IPS-18a (cell line): ENCODE data around the gene ARL6IP5.

ENCODE experiments used
- H3K27ac ChIP-seq: one replicate; pipeline ENCODE4 v1.5.1; 2013; ENCODE audit warnings: low read length
- H3K27me3 ChIP-seq: one replicate; pipeline ENCODE4 v1.6.1; 2013; ENCODE audit warnings: mild to moderate bottlenecking, low read length; ENCODE audit not compliant: control insufficient read depth, insufficient read depth
- H3K36me3 ChIP-seq: one replicate; pipeline ENCODE4 v1.6.1; 2013; ENCODE audit warnings: low read depth, low read length; ENCODE audit not compliant: control insufficient read depth
- H3K4me1 ChIP-seq: one replicate; pipeline ENCODE4 v1.6.1; 2013; ENCODE audit warnings: low read depth, low read length; ENCODE audit not compliant: control insufficient read depth
- H3K4me3 ChIP-seq: one replicate; pipeline ENCODE4 v1.5.1; 2013; ENCODE audit warnings: low read length
- H3K9ac ChIP-seq: one replicate; pipeline ENCODE4 v1.6.1; 2013; ENCODE audit warnings: mild to moderate bottlenecking, low read length, moderate library complexity
- H3K9me3 ChIP-seq: one replicate; pipeline ENCODE4 v1.6.1; 2013; ENCODE audit warnings: low read depth, low read length; ENCODE audit not compliant: control insufficient read depth

Gene ARL6IP5

GRCh38 chr3:69105320-69105719 lies 20.6 kb downstream of the ARL6IP5 start:
- H3K27ac ChIP-seq = no peak overlapping the region
- H3K27me3 ChIP-seq = no peaks in the 10 kb centered on the region
- no peaks in the 10 kb centered on the region for H3K4me1 ChIP-seq
- no peaks in the 10 kb centered on the region for H3K9me3 ChIP-seq
- H3K36me3 ChIP-seq = peaks cover 3% of the 10 kb centered on the region
- no peak overlapping the region for H3K4me3 ChIP-seq
- no peak overlapping the region for H3K9ac ChIP-seq

- H3K4me3 ChIP-seq = no peak overlapping the region
- no peak overlapping the region for H3K27ac ChIP-seq
- H3K27me3 ChIP-seq = no peaks in the 10 kb centered on the region
- no peak overlapping the region for H3K9ac ChIP-seq
- no peaks in the 10 kb centered on the region for H3K9me3 ChIP-seq
- peaks cover 3% of the 10 kb centered on the region for H3K36me3 ChIP-seq
- H3K4me1 ChIP-seq = peaks cover 5% of the 10 kb centered on the region
Measured at GRCh38 chr3:69107841-69108240, 23.1 kb downstream of the ARL6IP5 start.

GRCh38 chr3:69108811-69109210 lies 24.1 kb downstream of the ARL6IP5 start:
- Histone ChIP-seq H3K9ac (no peak overlapping the region), H3K36me3 (peaks cover 3% of the 10 kb centered on the region), H3K27me3 (no peaks in the 10 kb centered on the region), H3K27ac (no peak overlapping the region), H3K4me1 (peaks cover 5% of the 10 kb centered on the region), H3K9me3 (no peaks in the 10 kb centered on the region), H3K4me3 (no peak overlapping the region)

- Histone ChIP-seq H3K27me3 (no peaks in the 10 kb centered on the region), H3K27ac (no peak overlapping the region), H3K36me3 (no peaks in the 10 kb centered on the region), H3K4me3 (no peak overlapping the region), H3K9me3 (no peaks in the 10 kb centered on the region), H3K9ac (no peak overlapping the region), H3K4me1 (peaks cover 5% of the 10 kb centered on the region)
Measured at GRCh38 chr3:69110941-69111546, 26.3 kb downstream of the ARL6IP5 start.

GRCh38 chr3:69113536-69113935 lies 28.8 kb downstream of the ARL6IP5 start:
- no peaks in the 10 kb centered on the region for H3K36me3 ChIP-seq
- H3K4me1 ChIP-seq = peaks cover 5% of the 10 kb centered on the region
- H3K4me3 ChIP-seq = no peak overlapping the region
- no peak overlapping the region for H3K9ac ChIP-seq
- H3K9me3 ChIP-seq = no peaks in the 10 kb centered on the region
- H3K27ac ChIP-seq = no peak overlapping the region
- no peaks in the 10 kb centered on the region for H3K27me3 ChIP-seq

GRCh38 chr3:69115731-69116130 lies 31.0 kb downstream of the ARL6IP5 start:
- Histone ChIP-seq H3K27me3 (no peaks in the 10 kb centered on the region), H3K27ac (no peak overlapping the region), H3K4me1 (peaks cover 5% of the 10 kb centered on the region), H3K9ac (no peak overlapping the region), H3K36me3 (no peaks in the 10 kb centered on the region), H3K4me3 (no peak overlapping the region), H3K9me3 (no peaks in the 10 kb centered on the region)

GRCh38 chr3:69116162-69116561 lies 31.4 kb downstream of the ARL6IP5 start:
- H3K27ac ChIP-seq = no peak overlapping the region
- no peak overlapping the region for H3K4me3 ChIP-seq
- H3K9me3 ChIP-seq = no peaks in the 10 kb centered on the region
- H3K27me3 ChIP-seq = no peaks in the 10 kb centered on the region
- H3K9ac ChIP-seq = no peak overlapping the region
- peaks cover under 1% of the 10 kb centered on the region for H3K4me1 ChIP-seq
- no peaks in the 10 kb centered on the region for H3K36me3 ChIP-seq

GRCh38 chr3:69116897-69117296 lies 32.2 kb downstream of the ARL6IP5 start:
- H3K27ac ChIP-seq = no peak overlapping the region
- H3K9ac ChIP-seq = no peak overlapping the region
- H3K4me3 ChIP-seq = no peak overlapping the region
- no peaks in the 10 kb centered on the region for H3K36me3 ChIP-seq
- H3K9me3 ChIP-seq = no peaks in the 10 kb centered on the region
- H3K27me3 ChIP-seq = no peaks in the 10 kb centered on the region
- H3K4me1 ChIP-seq = no peaks in the 10 kb centered on the region

GRCh38 chr3:69118555-69118954 lies 33.8 kb downstream of the ARL6IP5 start:
- Histone ChIP-seq H3K27ac (no peak overlapping the region), H3K27me3 (no peaks in the 10 kb centered on the region), H3K36me3 (no peaks in the 10 kb centered on the region), H3K4me1 (no peaks in the 10 kb centered on the region), H3K4me3 (no peak overlapping the region), H3K9ac (no peak overlapping the region), H3K9me3 (no peaks in the 10 kb centered on the region)

- no peaks in the 10 kb centered on the region for H3K27me3 ChIP-seq
- H3K4me1 ChIP-seq = no peaks in the 10 kb centered on the region
- H3K9me3 ChIP-seq = no peaks in the 10 kb centered on the region
- no peaks in the 10 kb centered on the region for H3K36me3 ChIP-seq
- H3K9ac ChIP-seq = no peak overlapping the region
- H3K27ac ChIP-seq = no peak overlapping the region
- no peak overlapping the region for H3K4me3 ChIP-seq
Measured at GRCh38 chr3:69119138-69119537, 34.4 kb downstream of the ARL6IP5 start.

GRCh38 chr3:69119681-69120080 lies 34.9 kb downstream of the ARL6IP5 start:
- Histone ChIP-seq H3K9ac (no peak overlapping the region), H3K27ac (no peak overlapping the region), H3K4me3 (no peak overlapping the region), H3K9me3 (no peaks in the 10 kb centered on the region), H3K4me1 (no peaks in the 10 kb centered on the region), H3K27me3 (no peaks in the 10 kb centered on the region), H3K36me3 (no peaks in the 10 kb centered on the region)

- H3K36me3 ChIP-seq = no peaks in the 10 kb centered on the region
- no peak overlapping the region for H3K9ac ChIP-seq
- no peak overlapping the region for H3K27ac ChIP-seq
- no peaks in the 10 kb centered on the region for H3K9me3 ChIP-seq
- H3K4me3 ChIP-seq = no peak overlapping the region
- no peaks in the 10 kb centered on the region for H3K4me1 ChIP-seq
- no peaks in the 10 kb centered on the region for H3K27me3 ChIP-seq
Measured at GRCh38 chr3:69120879-69121464, 36.2 kb downstream of the ARL6IP5 start.
